ENCODE measurements around the gene MAP1LC3B2.

GRCh38 chr12:116604178-116604895 lies 45.2 kb downstream of the MAP1LC3B2 start:
- TF ChIP-seq IRF3 (IDR thresholded peaks at IDR 0.05; ENCODE audit: low read depth, low read length) (no peak), CTCF (IDR thresholded peaks at IDR 0.05) (no peak), POLR2AphosphoS5 (IDR thresholded peaks at IDR 0.05; ENCODE audit: low read depth, low read length) (no peak), EP300 (IDR thresholded peaks at IDR 0.05; ENCODE audit: borderline replicate concordance in 1 of 2, low read depth in 1 of 2, low read length in 1 of 2) (no peak)

Measured in SK-N-SH (cell line).